Testis (tissue), 3 donors: Measurements from ENCODE around the gene FCF1. TPM values are rescaled to one million over a fixed set of nuclear protein-coding genes. Genes with fewer than 3 reads are reported as not detected.

Experiments
- DNase-seq: peaks from one replicate; pipeline ENCODE4 v3.0.0-alpha.2; 2019
- H3K27ac ChIP-seq, 2 donors: fragments of 200-600 bp; sonication (generic); one replicate each; pipeline ENCODE4 v1.5.1; 2019
- H3K27me3 ChIP-seq: fragments of 200-600 bp; sonication (generic); one replicate; pipeline ENCODE4 v1.5.1; 2019
- H3K36me3 ChIP-seq: fragments of 200-600 bp; sonication (generic); one replicate; pipeline ENCODE4 v1.5.1; 2017; ENCODE audit warnings: low read depth; ENCODE audit errors: missing control alignments
- H3K4me1 ChIP-seq: fragments of 200-600 bp; sonication (generic); one replicate; pipeline ENCODE4 v1.5.1; 2019
- H3K4me3 ChIP-seq, 2 donors: fragments of 200-600 bp; sonication (generic); one replicate each; pipeline ENCODE4 v1.5.1; 2017 to 2019
- H3K9me3 ChIP-seq: fragments of 200-600 bp; sonication (generic); one replicate; pipeline ENCODE4 v1.5.1; 2017
- CTCF ChIP-seq, 3 experiments: fragments of 450-650 bp in 2 of 3; fragments of 200-600 bp in 1 of 3; sonication (generic) in 1 of 3; IDR thresholded peaks; one replicate each; pipeline ENCODE4 v1.5.1; 2016 to 2019; ENCODE audit warnings: antibody characterized with exemption in 3 of 3, mild to moderate bottlenecking in 2 of 3, moderate library complexity in 1 of 3
- POLR2A ChIP-seq: fragments of 450-650 bp; IDR thresholded peaks from one replicate; pipeline ENCODE4 v1.6.1; 2017; ENCODE audit warnings: antibody characterized with exemption, mild to moderate bottlenecking, moderate library complexity
- WGBS, 2 donors: methylation state at CpG; one replicate each; pipeline ENCODE4 v1.1.5; 2018; 5-methylcytosine and 5-hydroxymethylcytosine counted together
- intact Hi-C: fragments of 100-400 bp; cut with DNase I; formaldehyde crosslinking; loops from one replicate; pipeline ENCODE4 v1.15.1; 2023; ENCODE audit warnings: low total_unique reads
- polyA plus RNA-seq: library from polyadenylated mRNA; stranded (reverse); fragments of 350-450 nt; fragmentation: Illumina TruSeq; extraction: RNeasy Lipid Tissue Mini Kit (QIAGEN cat#74804); gene quantifications from one replicate; pipeline ENCODE4 v1.2.3, GENCODE V29; 2014; ENCODE audit warnings: low read depth, low replicate concordance; ENCODE audit not compliant: insufficient read depth
- total RNA-seq, 2 donors: library from RNA; depleted of rRNA; stranded (reverse); fragments of >200 nt; gene quantifications; one replicate each; pipeline ENCODE4 v1.2.3, GENCODE V29; 2016

FCF1 gene
- total and polyA plus RNA-seq, 3 donors from 2014 or later, result 29.9 to 43.5 (median 30.9) TPM

- peak overlapping the region; percentile 26 to 47 for H3K27ac ChIP-seq
- no peaks in the 10 kb centered on the region for H3K36me3 ChIP-seq
- H3K4me3 ChIP-seq, result no peak overlapping the region
- WGBS, 2 donors, result 32 to 39% methylated on average over 2 of the region's 2 CpGs
- no peak for TF ChIP-seq CTCF (IDR thresholded peaks at IDR 0.05)
- no peak for TF ChIP-seq POLR2A
- H3K4me1 ChIP-seq, result peaks cover 11% of the 10 kb centered on the region
- H3K27me3 ChIP-seq, result no peaks in the 10 kb centered on the region
- H3K9me3 ChIP-seq, result no peaks in the 10 kb centered on the region
- intact Hi-C loops, result no loop called here
- DNase-seq, result no peak
Observed at GRCh38 chr14:74704656-74705055, 8.3 kb upstream of the FCF1 start.

GRCh38 chr14:74705613-74706500 lies 7.1 kb upstream of the FCF1 start:
- H3K9me3 ChIP-seq, result no peaks in the 10 kb centered on the region

GRCh38 chr14:74710480-74710879 lies 2.5 kb upstream of the FCF1 start:
- no peak overlapping the region for H3K4me3 ChIP-seq
- intact Hi-C loops, result no loop called here
- peaks cover 18% of the 10 kb centered on the region for H3K4me1 ChIP-seq
- H3K27me3 ChIP-seq, result no peaks in the 10 kb centered on the region
- no peaks in the 10 kb centered on the region for H3K9me3 ChIP-seq
- no peak for TF ChIP-seq POLR2A
- no peak for TF ChIP-seq CTCF (IDR thresholded peaks at IDR 0.05)
- no peaks in the 10 kb centered on the region for H3K36me3 ChIP-seq
- H3K27ac ChIP-seq, result no peak overlapping the region
- no peak for DNase-seq
- 87 to 88% methylated on average over 1 of the region's 1 CpG for WGBS, 2 donors

More at GRCh38 chr14:74705613-74706500, 7.1 kb upstream of the FCF1 start:
- DNase-seq, result no peak
- H3K27me3 ChIP-seq, result no peaks in the 10 kb centered on the region
- H3K4me1 ChIP-seq, result peaks cover 18% of the 10 kb centered on the region
- peak overlapping the region; percentile 12 to 18 for H3K27ac ChIP-seq
- TF ChIP-seq CTCF (IDR thresholded peaks at IDR 0.05) (no peak), POLR2A (no peak)
- no peak overlapping the region for H3K4me3 ChIP-seq
- intact Hi-C loops, result no loop called here
- 64 to 72% methylated on average over 5 of the region's 5 CpGs for WGBS, 2 donors
- H3K36me3 ChIP-seq, result no peaks in the 10 kb centered on the region

GRCh38 chr14:74711651-74712050 lies 1.3 kb upstream of the FCF1 start:
- Histone ChIP-seq H3K4me1 (peaks cover 18% of the 10 kb centered on the region), H3K4me3 (no peak overlapping the region), H3K36me3 (no peaks in the 10 kb centered on the region), H3K9me3 (no peaks in the 10 kb centered on the region), H3K27me3 (no peaks in the 10 kb centered on the region), H3K27ac (no peak overlapping the region)
- no peak for TF ChIP-seq CTCF (IDR thresholded peaks at IDR 0.05)
- no peak for TF ChIP-seq POLR2A
- intact Hi-C loops, result no loop called here
- DNase-seq, result no peak
- WGBS, 2 donors, result 51 to 65% methylated on average over 5 of the region's 5 CpGs

GRCh38 chr14:74713395-74713735 lies 421 bp downstream of the FCF1 start:
- 7 to 14% methylated on average over 6 of the region's 6 CpGs for WGBS, 2 donors
- DNase-seq, result no peak
- Histone ChIP-seq H3K27ac (peak overlapping the region; percentile 77 to 79), H3K4me1 (peaks cover 18% of the 10 kb centered on the region), H3K27me3 (no peaks in the 10 kb centered on the region), H3K36me3 (no peaks in the 10 kb centered on the region), H3K9me3 (no peaks in the 10 kb centered on the region), H3K4me3 (peak overlapping the region; percentile 67 to 89)
- intact Hi-C loops, result no loop called here
- TF ChIP-seq CTCF (IDR thresholded peaks at IDR 0.05) (no peak), POLR2A (no peak)
